Activated CD4-positive, alpha-beta T cell treated with anti-CD3 and anti-CD28 coated beads for 4 hours (primary cell): ENCODE data around the gene PROCA1.
A peak's percentile ranks its signal among the peaks of the same experiment; 100 is the strongest.
"Not testable (repeated sequence)": the region's sequence is repeated elsewhere in the genome, so short reads cannot be mapped to it uniquely, and the experiment has no call there.

Source experiments
- DNase-seq, 2 donors: peaks; one replicate each; pipeline ENCODE4 v3.0.0-alpha.2; 2020

The PROCA1 gene

DNA sequence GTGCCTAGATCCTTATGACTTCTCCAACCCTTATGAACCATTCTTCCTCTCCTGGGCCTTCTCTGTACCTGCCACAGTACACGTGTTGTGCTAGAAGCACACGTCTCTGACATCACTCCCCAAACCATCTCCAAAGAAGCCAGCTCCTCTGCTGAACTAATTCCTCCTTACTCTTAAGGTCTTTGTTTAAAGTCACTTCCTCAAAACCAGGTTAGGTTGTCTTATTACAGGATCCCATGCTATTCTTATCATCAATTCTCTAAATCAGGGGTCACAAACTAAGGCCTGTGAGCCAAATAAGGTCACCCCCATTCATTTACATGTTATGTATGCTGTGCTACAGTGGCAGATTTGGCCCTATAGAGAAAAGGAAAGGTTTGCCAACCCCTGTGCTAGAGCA is 45.7 kb downstream of the PROCA1 start:
- DNase-seq, result no peak

DNA sequence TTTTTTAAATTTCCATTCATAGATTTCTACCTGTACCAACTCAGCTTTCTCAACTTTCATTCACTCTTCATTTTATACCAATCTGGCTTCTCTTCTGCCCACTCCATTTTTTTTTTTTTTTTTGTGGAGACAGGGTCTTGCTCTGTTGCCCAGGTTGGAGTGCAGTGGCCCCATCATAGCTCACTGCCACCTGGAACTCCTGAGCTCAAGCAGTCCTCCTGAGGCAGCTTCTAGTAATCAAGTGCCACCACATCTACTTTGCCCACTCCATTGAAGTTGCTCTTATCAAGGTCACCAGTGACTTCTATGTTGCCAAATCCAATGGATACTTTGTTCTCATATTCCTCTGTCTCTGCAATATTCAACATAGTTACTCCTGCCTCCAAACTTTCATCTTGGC is 48.0 kb downstream of the PROCA1 start:
- DNase-seq, result no peak

DNA sequence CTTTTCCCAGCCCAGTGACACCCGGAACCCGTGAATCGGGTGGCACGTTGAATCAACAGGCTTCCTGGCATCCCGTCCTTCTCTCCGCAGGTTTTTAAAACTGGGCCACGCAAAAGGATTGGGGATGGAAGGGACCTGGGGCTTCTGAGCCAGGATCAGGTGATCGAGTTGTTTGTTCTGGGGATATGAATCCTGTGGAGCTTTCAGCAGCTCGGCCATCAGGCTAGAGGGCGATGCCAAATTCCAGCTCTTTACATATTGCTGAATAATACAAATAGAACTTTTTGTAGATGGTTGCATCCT is 49.2 kb downstream of the PROCA1 start:
- DNase-seq, result no peak

DNA sequence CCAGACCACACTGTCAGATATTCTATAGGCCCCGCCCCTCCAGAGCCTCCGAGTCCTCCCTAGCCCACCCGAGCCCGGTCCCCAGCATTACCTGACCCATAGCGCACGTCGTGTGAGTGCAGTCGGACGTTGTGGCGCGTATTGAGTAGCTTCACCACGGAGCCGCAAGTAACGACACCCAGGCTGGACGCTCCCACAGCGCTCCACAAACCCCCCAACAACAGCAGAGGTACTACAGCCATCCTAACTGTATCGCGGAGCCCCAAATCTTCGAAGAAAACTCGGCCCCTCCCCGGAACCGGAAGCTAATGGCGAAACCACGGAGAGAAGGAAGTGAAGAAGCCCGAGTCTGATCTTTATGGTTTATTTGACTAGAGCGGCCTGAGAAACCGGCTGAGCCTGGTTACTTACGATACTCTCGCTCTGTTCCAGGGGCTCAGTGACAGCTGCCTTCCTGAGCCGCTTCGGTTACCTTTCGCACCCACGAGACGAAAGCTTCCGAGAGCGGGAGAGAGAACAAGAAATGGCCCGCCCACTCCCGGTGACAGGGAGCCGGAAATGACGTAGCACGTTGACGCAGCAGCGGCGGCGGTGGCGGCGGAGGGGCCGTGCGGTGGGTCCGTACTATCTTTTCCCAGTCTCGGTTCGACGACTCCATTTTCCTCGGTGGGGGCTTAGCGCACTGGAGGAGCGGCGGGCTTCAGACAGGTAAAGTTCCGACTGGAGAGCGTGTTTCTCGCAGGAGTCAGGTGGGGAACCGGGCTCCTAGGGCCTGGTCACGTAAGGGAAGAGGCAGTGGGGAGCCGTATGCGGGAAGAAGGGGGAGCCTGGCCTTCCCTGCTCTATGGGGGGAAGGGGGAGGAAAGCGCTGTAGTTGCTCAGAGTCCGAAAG is 49.8 kb downstream of the PROCA1 start, which contains the start of the genes SDF2 and SUPT6H:
Gene SDF2 (minus strand): TSS at position 272 of the 892 bp plus-strand sequence. CDS start 30 bp downstream, at position 242.
Gene SUPT6H (plus strand): TSS at position 571 of the 892 bp plus-strand sequence. CDS start 11,197 bp downstream, outside the sequence.
- DNase-seq, result peak; percentile 92 to 95

DNA sequence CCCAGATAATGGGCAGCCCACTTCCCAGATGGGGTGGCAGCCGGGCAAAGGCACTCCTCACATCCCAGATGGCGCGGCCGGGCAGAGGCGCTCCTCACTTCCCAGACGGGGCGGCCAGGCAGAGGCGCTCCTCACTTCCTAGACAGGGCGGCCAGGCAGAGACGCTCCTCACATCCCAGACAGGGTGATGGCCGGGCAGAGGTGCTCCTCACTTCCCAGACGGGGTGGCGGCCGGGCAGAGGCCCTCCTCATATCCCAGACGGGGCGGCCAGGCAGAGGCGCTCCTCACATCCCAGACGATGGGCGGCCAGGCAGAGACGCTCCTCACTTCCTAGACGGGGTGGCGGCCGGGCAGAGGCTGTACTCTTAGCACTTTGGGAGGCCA is 52.2 kb downstream of the PROCA1 start:
- not testable (repeated sequence) for DNase-seq

DNA sequence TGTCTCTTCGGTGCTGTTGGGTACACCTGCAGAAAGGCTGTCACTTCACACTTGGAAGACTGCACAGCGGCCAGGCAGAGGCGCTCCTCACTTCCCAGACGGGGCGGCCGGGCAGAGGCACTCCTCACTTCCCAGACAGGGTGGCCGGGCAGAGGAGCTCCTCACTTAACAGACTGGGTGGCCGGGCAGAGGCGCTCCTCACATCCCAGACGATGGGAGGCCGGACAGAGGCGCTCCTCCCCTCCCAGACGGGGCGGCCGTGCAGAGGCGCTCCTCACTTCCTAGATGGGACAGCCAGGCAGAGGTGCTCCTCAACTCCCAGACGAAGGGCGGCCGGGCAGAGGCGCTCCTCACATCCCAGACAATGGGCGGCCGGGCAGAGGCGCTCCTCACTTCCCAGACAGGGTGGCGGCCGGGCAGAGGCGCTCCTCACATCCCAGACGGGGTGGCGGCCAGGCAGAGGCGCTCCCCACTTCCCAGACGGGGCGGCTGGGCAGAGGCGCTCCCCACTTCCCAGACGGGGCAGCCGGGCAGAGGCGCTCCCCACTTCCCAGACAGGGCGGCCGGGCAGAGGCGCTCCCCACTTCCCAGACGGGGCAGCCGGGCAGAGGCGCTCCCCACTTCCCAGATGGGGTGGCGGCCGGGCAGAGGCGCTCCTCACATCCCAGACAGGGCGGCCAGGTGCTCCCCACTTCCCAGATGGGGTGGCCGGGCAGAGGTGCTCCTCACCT is 52.8 kb downstream of the PROCA1 start:
- not testable (repeated sequence) for DNase-seq

DNA sequence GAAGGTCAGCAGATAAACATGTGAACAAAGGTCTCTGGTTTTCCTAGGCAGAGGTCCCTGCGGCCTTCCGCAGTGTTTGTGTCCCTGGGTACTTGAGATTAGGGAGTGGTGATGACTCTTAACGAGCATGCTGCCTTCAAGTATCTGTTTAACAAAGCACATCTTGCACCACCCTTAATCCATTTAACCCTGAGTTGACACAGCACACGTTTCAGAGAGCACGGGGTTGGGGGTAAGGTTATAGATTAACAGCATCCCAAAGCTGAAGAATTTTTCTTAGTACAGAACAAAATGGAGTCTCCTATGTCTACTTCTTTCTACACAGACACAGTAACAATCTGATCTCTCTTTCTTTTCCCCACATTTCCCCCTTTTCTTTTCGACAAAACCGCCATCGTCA is 53.3 kb downstream of the PROCA1 start:
- DNase-seq, result not testable (repeated sequence)

DNA sequence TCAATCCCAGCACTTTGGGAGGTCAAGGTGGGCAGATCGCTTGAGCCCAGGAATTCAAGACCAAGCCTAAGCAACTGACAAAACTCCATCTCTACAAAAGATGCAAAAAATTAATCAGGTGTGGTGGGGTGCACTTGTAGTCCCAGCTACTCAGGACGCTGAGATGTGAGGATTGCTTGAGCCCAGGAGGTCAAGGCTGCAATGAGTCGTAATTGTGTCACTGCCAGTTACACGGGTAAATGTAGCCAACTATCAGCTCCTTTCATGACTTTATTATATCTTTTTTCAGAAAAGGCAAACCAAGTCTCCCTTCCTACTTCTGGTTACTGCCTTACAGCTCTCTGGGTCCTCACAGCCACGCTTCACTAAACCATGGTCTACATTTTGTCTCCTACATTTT is 53.9 kb downstream of the PROCA1 start:
- DNase-seq, result no peak

DNA sequence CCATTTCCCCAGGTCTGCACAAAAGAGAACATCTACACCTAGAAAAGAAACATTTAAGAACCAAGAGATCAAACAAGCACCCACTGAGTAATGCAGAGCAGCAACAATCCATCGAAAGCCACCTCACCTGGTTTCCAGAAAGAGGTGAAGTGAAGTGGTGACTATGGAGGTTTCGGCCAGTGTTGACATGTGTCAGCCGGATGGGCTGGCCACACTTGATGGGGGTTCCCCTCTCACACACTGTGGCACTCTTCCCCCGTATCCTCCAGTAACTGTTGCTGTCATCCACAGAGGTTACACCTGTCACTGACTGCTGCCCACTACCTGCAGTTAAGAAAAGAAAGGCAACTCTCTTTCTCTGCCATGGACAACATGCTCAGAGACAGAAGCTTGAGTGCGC is 56.5 kb downstream of the PROCA1 start:
- DNase-seq, result no peak
